Measurements from ENCODE around the gene LRP10. TPM values are rescaled to one million over a fixed set of nuclear protein-coding genes. Genes with fewer than 3 reads are reported as not detected.

The LRP10 gene
- total RNA-seq, 1 experiment from 2014 or later = 29.6 TPM

GRCh38 chr14:22836301-22837113 is 35.0 kb upstream of the LRP10 start, which contains the start of gene MMP14:
MMP14 (plus strand) TSS chr14:22836585; CDS start chr14:22836818, 233 bp downstream.
- peak; percentile 71 to 77 for DNase-seq
- peaks cover 4% of the 10 kb centered on the region for H3K36me3 ChIP-seq (ENCODE audit: control insufficient read depth, insufficient read depth, low read length)
- CTCF ChIA-PET = interaction anchor here (0.6 to 4.5 kb wide), 12 partner anchors 12 to 1530 kb away, joined by 3 to 22 read pairs (median 4); partner anchors contain the start of gene SLC7A7

GRCh38 chr14:22837114-22837749 is 34.3 kb upstream of the LRP10 start:
- Histone ChIP-seq H3K4me3 (ENCODE audit: low read depth, low read length) (peak overlapping the region; percentile 74), H3K9me3 (no peaks in the 10 kb centered on the region), H3K27me3 (replicated peaks; ENCODE audit: control insufficient read depth, insufficient read depth, low read length) (no peaks in the 10 kb centered on the region), H3K4me1 (peaks cover 16% of the 10 kb centered on the region), H3K36me3 (ENCODE audit: control insufficient read depth, insufficient read depth, low read length) (peaks cover 5% of the 10 kb centered on the region)
- H3K9me3 Mint-ChIP-seq (ENCODE audit: unreplicated experiment) = no peaks in the 10 kb centered on the region
- POLR2A ChIA-PET = interaction anchor here (0.6 to 1.6 kb wide), 7 partner anchors 12 to 1381 kb away, joined by 3 to 13 read pairs (median 5); partner anchors contain the start of genes CHD8 and OXA1L
- peak overlapping the region; percentile 85 for H3K4me3 Mint-ChIP-seq (ENCODE audit: unreplicated experiment)
- H3K36me3 Mint-ChIP-seq (ENCODE audit: insufficient read depth, unreplicated experiment) = peaks cover 54% of the 10 kb centered on the region
- peak overlapping the region; percentile 87 for H3K27ac Mint-ChIP-seq (ENCODE audit: unreplicated experiment)
- H3K27me3 Mint-ChIP-seq (ENCODE audit: insufficient read depth, unreplicated experiment) = no peaks in the 10 kb centered on the region
- H3K4me1 Mint-ChIP-seq (ENCODE audit: low read depth, unreplicated experiment) = peaks cover 17% of the 10 kb centered on the region
- BruUV-seq (replicated peaks) = no TSS peak
- peak in 1 of 2 experiments; percentile 10 for TF ChIP-seq CTCF (IDR thresholded peaks at IDR 0.05; ENCODE audit: insufficient read depth in 1 of 2, low read depth in 1 of 2, low read length in 1 of 2, severe bottlenecking in 1 of 2, unreplicated experiment in 1 of 2)
- DNase-seq = peak; percentile 60 to 69
- intact Hi-C loops (cut with micrococcal nuclease; ENCODE audit: unreplicated experiment) = loop anchor here (2.0 kb wide), 1 partner anchor 14 kb away; no protein-coding TSS in a partner anchor
- CTCF ChIA-PET = interaction anchor here (0.6 to 4.5 kb wide), 13 partner anchors 12 to 1529 kb away, joined by 3 to 22 read pairs (median 4); partner anchors contain the start of gene SLC7A7

More at GRCh38 chr14:22836301-22837113, 35.0 kb upstream of the LRP10 start, which contains the start of gene MMP14:
- TF ChIP-seq CTCF (IDR thresholded peaks at IDR 0.05; ENCODE audit: insufficient read depth in 1 of 2, low read depth in 1 of 2, low read length in 1 of 2, severe bottlenecking in 1 of 2, unreplicated experiment in 1 of 2) = peak; percentile 50 to 75
- Histone ChIP-seq H3K4me1 (peaks cover 16% of the 10 kb centered on the region), H3K9me3 (no peaks in the 10 kb centered on the region), H3K27me3 (replicated peaks; ENCODE audit: control insufficient read depth, insufficient read depth, low read length) (no peaks in the 10 kb centered on the region), H3K4me3 (ENCODE audit: low read depth, low read length) (peak within 1 kb of the TSS; percentile 74)
- peak within 1 kb of the TSS; percentile 87 for H3K27ac Mint-ChIP-seq (ENCODE audit: unreplicated experiment)
- BruUV-seq (replicated peaks) = TSS peak; percentile 55
- intact Hi-C loops (cut with micrococcal nuclease; ENCODE audit: unreplicated experiment) = loop anchor here (1.0 to 2.0 kb wide), 2 partner anchors 14 to 17 kb away; no protein-coding TSS in a partner anchor
- H3K4me3 Mint-ChIP-seq (ENCODE audit: unreplicated experiment) = peak within 1 kb of the TSS; percentile 85
- peaks cover 57% of the 10 kb centered on the region for H3K36me3 Mint-ChIP-seq (ENCODE audit: insufficient read depth, unreplicated experiment)
- POLR2A ChIA-PET = interaction anchor here (0.8 to 1.6 kb wide), 4 partner anchors 11 to 24 kb away, joined by 5 to 13 read pairs (median 9); no protein-coding TSS in a partner anchor
- no peaks in the 10 kb centered on the region for H3K27me3 Mint-ChIP-seq (ENCODE audit: insufficient read depth, unreplicated experiment)
- peaks cover 17% of the 10 kb centered on the region for H3K4me1 Mint-ChIP-seq (ENCODE audit: low read depth, unreplicated experiment)
- H3K9me3 Mint-ChIP-seq (ENCODE audit: unreplicated experiment) = no peaks in the 10 kb centered on the region
